GM18909 (cell line): ENCODE results near the gene GPR180.

Source experiments
- ATAC-seq: cut with Tn5 transposase; IDR thresholded peaks from one replicate; pipeline ENCODE4 v1.9.1; 2021; ENCODE audit warnings: mild to moderate bottlenecking; ENCODE audit not compliant: unreplicated experiment, poor library complexity

Gene GPR180

GRCh38 chr13:94601446-94602431 is at the start of gene GPR180:
GPR180 (plus strand) TSS chr13:94601857; CDS start chr13:94601928, 71 bp downstream.
- peak; percentile 99 for ATAC-seq

GRCh38 chr13:94552095-94552494 is 49.6 kb upstream of the GPR180 start:
- ATAC-seq, result no peak

GRCh38 chr13:94553766-94554165 is 47.9 kb upstream of the GPR180 start:
- ATAC-seq, result no peak

DNA sequence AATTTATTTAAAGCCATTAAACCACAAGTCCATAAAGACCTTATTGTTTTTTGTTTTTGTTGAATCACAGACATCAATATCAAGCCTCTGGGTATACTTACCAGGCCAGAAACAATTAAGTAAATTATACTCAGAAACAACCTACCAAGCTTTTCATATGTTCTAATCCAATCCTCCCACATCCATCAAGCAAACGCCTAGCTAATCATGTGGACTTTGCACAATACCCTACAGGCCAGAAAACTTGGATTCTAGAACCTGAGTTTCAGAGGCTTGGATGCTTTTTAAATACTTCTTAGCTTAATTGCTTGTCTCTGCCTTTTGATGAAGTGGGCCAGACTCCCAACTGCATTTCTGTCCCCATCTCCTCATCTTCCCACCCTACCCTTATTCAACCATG is 45.6 kb upstream of the GPR180 start:
- ATAC-seq, result no peak

GRCh38 chr13:94556621-94557020 is 45.0 kb upstream of the GPR180 start:
- ATAC-seq, result no peak

GRCh38 chr13:94557684-94558235 is 43.9 kb upstream of the GPR180 start:
- ATAC-seq, result no peak

DNA sequence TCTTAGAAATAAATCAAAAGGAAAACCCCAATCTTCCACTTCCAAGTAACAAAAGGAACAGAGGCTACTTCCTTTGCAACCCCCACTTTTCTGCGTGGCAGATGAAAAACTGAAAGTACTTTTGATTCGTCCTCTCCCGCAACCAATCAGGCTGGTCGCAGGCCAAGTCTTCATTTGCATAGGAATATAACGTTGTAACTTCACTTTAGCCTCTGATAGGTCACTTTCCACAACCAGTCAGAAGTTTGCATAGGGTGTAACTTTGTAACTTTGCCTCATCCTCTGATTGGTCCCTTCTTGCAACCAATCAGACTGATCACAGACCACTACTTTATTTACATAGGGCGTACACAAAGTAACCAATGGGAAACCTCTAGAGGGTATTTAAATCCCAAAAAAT is 42.9 kb upstream of the GPR180 start:
- ATAC-seq, result no peak

- ATAC-seq, result no peak
These were observed 42.3 kb upstream of the GPR180 start for GRCh38 chr13:94559222-94559795.

DNA sequence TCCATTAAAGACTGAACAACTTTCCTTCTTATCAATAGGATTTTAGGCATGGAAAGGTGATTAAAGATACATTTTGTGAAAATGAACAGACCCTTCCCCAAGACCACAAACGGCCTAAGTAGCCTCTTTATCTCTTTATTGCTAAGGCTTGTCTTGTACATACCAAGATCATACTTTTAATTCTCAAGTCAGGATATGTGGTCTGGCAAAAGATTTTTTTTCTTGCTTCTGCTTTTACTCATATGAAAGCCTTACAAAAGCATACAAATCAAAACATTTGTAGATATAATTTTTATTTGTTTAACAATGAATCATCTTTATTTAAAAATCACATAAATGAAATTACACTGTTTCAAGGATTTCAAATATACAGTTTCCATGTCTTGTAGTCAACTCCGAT is 41.5 kb upstream of the GPR180 start:
- no peak for ATAC-seq

DNA sequence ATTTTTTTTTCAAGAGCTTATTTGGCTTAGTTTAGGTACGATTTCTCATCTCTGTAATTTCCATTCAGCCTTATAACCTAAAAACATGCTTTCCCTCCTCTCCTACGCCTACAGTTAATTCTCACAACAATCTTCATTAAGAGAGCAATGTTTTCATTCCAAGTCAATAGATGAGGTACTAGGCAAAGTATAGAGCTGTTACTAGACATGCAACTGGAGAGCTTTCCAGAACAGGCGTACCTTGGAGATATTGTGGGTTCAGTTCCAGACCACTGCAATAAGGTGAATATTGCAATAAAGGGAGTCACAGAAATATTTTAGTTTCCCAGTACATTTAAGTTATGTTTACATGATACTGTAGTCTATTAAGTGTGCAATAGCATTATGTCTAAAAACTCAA is 40.5 kb upstream of the GPR180 start:
- no peak for ATAC-seq

GRCh38 chr13:94567581-94567980 is 34.1 kb upstream of the GPR180 start:
- no peak for ATAC-seq

GRCh38 chr13:94568443-94568842 is 33.2 kb upstream of the GPR180 start:
- no peak for ATAC-seq

GRCh38 chr13:94569615-94570014 is 32.0 kb upstream of the GPR180 start:
- ATAC-seq, result no peak

- no peak for ATAC-seq
These were observed 22.6 kb upstream of the GPR180 start for GRCh38 chr13:94579063-94579462.

- ATAC-seq, result no peak
These were observed 17.7 kb upstream of the GPR180 start for GRCh38 chr13:94583926-94584325.

- no peak for ATAC-seq
These were observed 16.0 kb upstream of the GPR180 start for GRCh38 chr13:94585543-94586101.

- no peak for ATAC-seq
These were observed 15.3 kb upstream of the GPR180 start for GRCh38 chr13:94586371-94586770.

DNA sequence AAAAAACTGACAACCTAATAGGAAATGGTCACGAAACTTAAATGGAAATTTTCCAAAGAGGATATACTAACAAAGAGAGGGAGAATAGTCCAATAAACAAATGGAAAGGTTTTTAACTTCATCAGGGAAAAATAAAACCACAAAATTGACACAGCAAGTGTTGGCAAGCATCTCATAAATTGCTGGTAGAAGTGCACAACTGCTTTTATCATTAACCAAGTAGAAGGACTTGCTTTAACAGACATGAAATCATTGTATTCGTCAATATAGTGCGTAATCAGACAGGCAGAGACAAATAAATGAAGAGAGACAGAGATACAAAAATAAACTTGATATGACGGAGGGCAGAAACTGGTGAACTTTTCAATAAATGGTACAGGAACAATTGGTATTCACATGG is 13.1 kb upstream of the GPR180 start:
- no peak for ATAC-seq

- ATAC-seq, result no peak
These were observed 10.9 kb upstream of the GPR180 start for GRCh38 chr13:94590744-94591143.

DNA sequence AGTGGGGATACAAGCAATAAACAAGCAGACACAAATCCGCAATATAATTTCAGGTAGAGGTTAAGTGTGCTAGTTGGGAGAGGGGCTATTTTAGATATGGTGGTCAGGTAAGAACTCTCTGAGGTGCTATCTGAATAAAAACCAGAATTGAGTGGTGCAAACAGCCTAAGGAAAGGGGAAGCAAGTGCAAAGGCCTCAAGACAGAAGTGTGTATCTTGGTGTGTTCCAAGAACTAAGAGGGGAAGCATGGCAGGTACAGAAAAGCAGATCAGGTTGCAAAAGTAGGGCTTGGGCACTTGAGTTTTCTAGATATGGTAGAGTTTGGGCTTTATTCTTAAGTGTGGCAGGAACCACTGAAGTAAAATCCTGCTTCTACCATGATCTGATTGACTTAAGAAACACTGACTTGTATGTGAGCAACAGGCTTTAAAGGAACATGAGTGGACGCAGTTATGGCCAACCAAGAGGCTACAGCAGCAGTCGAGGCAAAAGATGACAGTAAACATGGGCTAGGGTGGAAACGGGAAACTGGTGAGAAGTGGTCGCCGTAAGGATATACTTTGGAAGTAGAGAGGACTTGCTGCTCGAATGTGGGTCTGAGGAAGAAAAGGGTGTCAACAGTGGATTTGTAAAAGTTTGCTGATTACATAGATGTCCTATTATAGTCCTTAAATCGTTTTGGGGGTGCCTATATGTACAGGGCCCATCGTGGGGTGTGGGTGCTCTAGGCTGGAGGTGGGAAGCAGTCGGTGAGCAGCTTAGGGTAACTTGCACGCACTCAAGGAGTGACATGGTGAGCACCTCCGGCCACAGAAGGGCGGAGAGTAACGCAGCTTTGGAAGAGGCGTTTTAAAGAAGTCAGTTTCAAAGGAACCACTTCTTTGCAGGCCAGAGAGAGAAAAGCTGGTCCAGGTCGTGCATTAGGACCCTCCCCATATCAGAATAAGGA is 6.4 kb upstream of the GPR180 start:
- ATAC-seq, result peak; percentile 58
